HL-60 (cell line): Measurements from ENCODE around the gene MAP4K4.
A peak's percentile ranks its signal among the peaks of the same experiment; 100 is the strongest.

Source experiments
- DNase-seq, 2 experiments: peaks; one replicate each; pipeline ENCODE4 v3.0.0-alpha.2; 2010 to 2020; ENCODE audit warnings: low read depth in 1 of 2, low spot score in 1 of 2
- H3K27ac ChIP-seq: fragments of 250-450 bp; sonication (Bioruptor Pico); replicated peaks from 2 replicates; pipeline ENCODE4 v1.5.1; 2020; ENCODE audit warnings: mild to moderate bottlenecking, moderate library complexity
- H3K27me3 ChIP-seq: fragments of 250-450 bp; sonication (Bioruptor Pico); 2 replicates; pipeline ENCODE4 v1.5.1; 2021; ENCODE audit warnings: mild to moderate bottlenecking, moderate library complexity; ENCODE audit not compliant: insufficient read depth, poor library complexity, severe bottlenecking
- H3K4me3 ChIP-seq: replicated peaks from 2 replicates; pipeline ENCODE4 v1.5.1; 2011; ENCODE audit warnings: mild to moderate bottlenecking, control low read depth, low read length; ENCODE audit not compliant: insufficient read depth
- GABPA ChIP-seq: IDR thresholded peaks from 2 replicates; pipeline ENCODE4 v1.6.1; 2012; ENCODE audit warnings: low read depth
- POLR2AphosphoS5 ChIP-seq: IDR thresholded peaks from 2 replicates; pipeline ENCODE4 v1.6.1; 2012; ENCODE audit warnings: low read depth
- SPI1 ChIP-seq: IDR thresholded peaks from 2 replicates; pipeline ENCODE4 v1.6.1; 2012; ENCODE audit warnings: low read depth, mild to moderate bottlenecking, borderline replicate concordance
- TF ChIP-seq, protein P1 (sequence below): IDR thresholded peaks from one replicate; pipeline ENCODE4 v1.5.1; 2011; ENCODE audit warnings: low read length, control low read depth, inconsistent platforms; ENCODE audit not compliant: insufficient read depth
- TF ChIP-seq, protein P2 (sequence below): IDR thresholded peaks from 2 replicates; pipeline ENCODE4 v1.6.1; 2012; ENCODE audit warnings: low read depth; ENCODE audit not compliant: insufficient replicate concordance

The MAP4K4 gene

DNA sequence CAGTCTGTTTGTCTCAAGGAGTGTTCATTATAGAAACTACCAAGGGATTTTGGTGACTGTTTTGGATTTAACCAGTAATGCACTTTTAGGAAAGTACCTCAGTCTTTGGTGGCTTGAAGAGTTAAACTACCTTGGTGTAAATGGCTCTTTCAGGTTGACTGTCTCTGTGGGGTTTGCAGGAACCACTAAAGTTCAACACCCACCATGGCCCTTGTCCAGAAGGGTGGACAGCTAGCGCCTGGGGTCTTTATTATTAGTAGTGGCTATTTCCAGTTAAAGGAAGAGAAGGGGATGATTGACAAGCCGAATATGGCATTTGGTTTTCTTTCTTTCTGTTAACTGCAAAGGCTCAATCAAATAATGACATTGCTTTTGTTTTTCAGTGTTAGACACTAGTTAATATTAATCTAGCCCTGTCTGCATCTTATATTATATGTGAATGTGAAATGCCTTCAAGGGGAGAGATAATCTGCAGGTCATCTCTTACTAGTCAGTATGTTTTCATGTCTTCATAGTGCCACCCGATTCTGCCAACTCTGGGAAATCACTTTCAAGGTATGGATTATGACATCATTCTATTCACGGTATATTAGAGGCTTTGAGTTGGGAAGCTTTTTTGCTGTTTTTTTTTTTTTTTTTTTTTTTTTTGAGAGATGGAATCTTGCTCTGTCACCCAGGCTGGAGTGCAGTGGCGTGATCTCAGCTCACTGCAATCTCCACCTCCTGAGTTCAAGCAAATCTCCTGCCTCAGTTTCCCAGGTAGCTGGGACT is 56.4 kb downstream of the MAP4K4 start:
- DNase-seq: no peak
- Histone ChIP-seq H3K27me3 (no peaks in the 10 kb centered on the region), H3K4me3 (no peak overlapping the region), H3K27ac (no peak overlapping the region)
- TF ChIP-seq POLR2AphosphoS5: no peak
- TF ChIP-seq, protein P1, sequence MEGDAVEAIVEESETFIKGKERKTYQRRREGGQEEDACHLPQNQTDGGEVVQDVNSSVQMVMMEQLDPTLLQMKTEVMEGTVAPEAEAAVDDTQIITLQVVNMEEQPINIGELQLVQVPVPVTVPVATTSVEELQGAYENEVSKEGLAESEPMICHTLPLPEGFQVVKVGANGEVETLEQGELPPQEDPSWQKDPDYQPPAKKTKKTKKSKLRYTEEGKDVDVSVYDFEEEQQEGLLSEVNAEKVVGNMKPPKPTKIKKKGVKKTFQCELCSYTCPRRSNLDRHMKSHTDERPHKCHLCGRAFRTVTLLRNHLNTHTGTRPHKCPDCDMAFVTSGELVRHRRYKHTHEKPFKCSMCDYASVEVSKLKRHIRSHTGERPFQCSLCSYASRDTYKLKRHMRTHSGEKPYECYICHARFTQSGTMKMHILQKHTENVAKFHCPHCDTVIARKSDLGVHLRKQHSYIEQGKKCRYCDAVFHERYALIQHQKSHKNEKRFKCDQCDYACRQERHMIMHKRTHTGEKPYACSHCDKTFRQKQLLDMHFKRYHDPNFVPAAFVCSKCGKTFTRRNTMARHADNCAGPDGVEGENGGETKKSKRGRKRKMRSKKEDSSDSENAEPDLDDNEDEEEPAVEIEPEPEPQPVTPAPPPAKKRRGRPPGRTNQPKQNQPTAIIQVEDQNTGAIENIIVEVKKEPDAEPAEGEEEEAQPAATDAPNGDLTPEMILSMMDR: no peak
- TF ChIP-seq GABPA: no peak
- TF ChIP-seq, protein P2, sequence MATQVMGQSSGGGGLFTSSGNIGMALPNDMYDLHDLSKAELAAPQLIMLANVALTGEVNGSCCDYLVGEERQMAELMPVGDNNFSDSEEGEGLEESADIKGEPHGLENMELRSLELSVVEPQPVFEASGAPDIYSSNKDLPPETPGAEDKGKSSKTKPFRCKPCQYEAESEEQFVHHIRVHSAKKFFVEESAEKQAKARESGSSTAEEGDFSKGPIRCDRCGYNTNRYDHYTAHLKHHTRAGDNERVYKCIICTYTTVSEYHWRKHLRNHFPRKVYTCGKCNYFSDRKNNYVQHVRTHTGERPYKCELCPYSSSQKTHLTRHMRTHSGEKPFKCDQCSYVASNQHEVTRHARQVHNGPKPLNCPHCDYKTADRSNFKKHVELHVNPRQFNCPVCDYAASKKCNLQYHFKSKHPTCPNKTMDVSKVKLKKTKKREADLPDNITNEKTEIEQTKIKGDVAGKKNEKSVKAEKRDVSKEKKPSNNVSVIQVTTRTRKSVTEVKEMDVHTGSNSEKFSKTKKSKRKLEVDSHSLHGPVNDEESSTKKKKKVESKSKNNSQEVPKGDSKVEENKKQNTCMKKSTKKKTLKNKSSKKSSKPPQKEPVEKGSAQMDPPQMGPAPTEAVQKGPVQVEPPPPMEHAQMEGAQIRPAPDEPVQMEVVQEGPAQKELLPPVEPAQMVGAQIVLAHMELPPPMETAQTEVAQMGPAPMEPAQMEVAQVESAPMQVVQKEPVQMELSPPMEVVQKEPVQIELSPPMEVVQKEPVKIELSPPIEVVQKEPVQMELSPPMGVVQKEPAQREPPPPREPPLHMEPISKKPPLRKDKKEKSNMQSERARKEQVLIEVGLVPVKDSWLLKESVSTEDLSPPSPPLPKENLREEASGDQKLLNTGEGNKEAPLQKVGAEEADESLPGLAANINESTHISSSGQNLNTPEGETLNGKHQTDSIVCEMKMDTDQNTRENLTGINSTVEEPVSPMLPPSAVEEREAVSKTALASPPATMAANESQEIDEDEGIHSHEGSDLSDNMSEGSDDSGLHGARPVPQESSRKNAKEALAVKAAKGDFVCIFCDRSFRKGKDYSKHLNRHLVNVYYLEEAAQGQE: no peak
- TF ChIP-seq SPI1: no peak

DNA sequence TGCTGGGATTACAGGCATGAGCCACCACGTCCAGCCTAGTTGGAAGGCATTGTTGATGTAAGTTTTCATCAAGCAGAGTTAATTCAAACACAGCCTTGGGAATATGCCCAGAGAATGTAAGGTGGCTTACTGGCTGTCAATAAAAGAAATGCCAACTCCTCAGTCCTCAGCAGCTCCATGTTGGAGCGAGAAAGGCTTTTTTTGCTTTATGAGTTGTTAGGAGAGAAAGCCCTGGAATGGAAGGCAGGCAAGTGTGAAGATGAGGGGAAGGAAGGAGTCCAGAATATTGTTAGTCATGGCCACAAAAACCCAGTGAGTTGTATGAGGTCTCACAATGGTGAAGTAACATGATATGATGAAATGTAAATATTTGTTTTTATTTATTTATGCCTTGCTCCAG is 57.1 kb downstream of the MAP4K4 start:
- H3K4me3 ChIP-seq: no peak overlapping the region
- no peak overlapping the region for H3K27ac ChIP-seq
- TF ChIP-seq, protein P2: no peak
- TF ChIP-seq GABPA (no peak), SPI1 (no peak), POLR2AphosphoS5 (no peak)
- TF ChIP-seq, protein P1: no peak
- H3K27me3 ChIP-seq: no peaks in the 10 kb centered on the region
- peak in 1 of 2 experiments; percentile 14 for DNase-seq

DNA sequence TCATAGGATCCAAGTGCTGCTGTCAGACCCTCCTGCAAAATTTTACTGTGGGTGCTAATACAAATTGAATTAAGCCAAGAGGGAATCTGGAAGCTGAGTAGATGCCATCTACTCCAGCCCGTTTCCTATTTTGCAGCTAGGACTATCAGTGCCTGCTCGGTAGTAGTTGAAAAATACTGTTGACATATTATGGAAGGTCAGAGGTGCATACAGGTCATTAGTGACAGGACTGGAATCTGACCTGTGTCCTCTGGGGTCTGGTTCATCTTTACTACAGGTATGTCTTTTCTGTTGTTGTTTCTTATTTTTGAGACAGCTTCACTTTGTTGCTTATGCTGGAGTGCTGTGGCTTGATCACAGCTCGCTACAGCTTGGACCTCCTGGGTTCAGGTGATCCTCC is 58.8 kb downstream of the MAP4K4 start:
- no peaks in the 10 kb centered on the region for H3K27me3 ChIP-seq
- TF ChIP-seq SPI1 (no peak), POLR2AphosphoS5 (no peak), GABPA (no peak)
- TF ChIP-seq, protein P1: no peak
- TF ChIP-seq, protein P2: no peak
- H3K27ac ChIP-seq: no peak overlapping the region
- no peak for DNase-seq
- H3K4me3 ChIP-seq: no peak overlapping the region
